Tibial artery (tissue), 4 donors: ENCODE results near the gene RAPGEF4.

ENCODE experiments used
- DNase-seq, 2 donors: peaks; one replicate each; pipeline ENCODE4 v3.0.0-alpha.2; 2019
- H3K27ac ChIP-seq, 2 donors: fragments of 200-600 bp; sonication (generic) in 1 of 2; 1 replicate in 1 of 2; 2 replicates in 1 of 2; pipeline ENCODE4 v1.5.1; 2018 to 2019; ENCODE audit warnings: mild to moderate bottlenecking in 1 of 2
- H3K27me3 ChIP-seq, 2 donors: fragments of 200-600 bp; sonication (generic) in 1 of 2; one replicate each; pipeline versions ENCODE4 v1.5.1 to v1.6.0; 2016 to 2019
- H3K36me3 ChIP-seq, 3 donors: fragments of 200-600 bp; sonication (generic) in 2 of 3; one replicate each; pipeline ENCODE4 v1.5.1; 2016 to 2019; ENCODE audit warnings: mild to moderate bottlenecking in 2 of 3
- H3K4me1 ChIP-seq, 4 donors: fragments of 200-600 bp; sonication (generic) in 2 of 4; 1 replicate in 3 of 4; 2 replicates in 1 of 4; pipeline ENCODE4 v1.5.1; 2016 to 2019
- H3K4me3 ChIP-seq, 2 donors: fragments of 200-600 bp; sonication (generic) in 1 of 2; 1 replicate in 1 of 2; 2 replicates in 1 of 2; pipeline ENCODE4 v1.5.1; 2018 to 2019; ENCODE audit warnings: mild to moderate bottlenecking in 2 of 2
- H3K9me3 ChIP-seq, 3 donors: fragments of 200-600 bp; sonication (generic) in 1 of 3; one replicate each; pipeline ENCODE4 v1.5.1; 2016 to 2019
- CTCF ChIP-seq, 2 experiments: fragments of 200-600 bp in 1 of 2; fragments of 450-650 bp in 1 of 2; IDR thresholded peaks; one replicate each; pipeline ENCODE4 v1.5.1; 2017 to 2019; ENCODE audit warnings: antibody characterized with exemption in 2 of 2, mild to moderate bottlenecking in 1 of 2, moderate library complexity in 1 of 2
- intact Hi-C: fragments of 100-400 bp; cut with DNase I; formaldehyde crosslinking; loops from one replicate; pipeline ENCODE4 v1.15.0; 2023; ENCODE audit warnings: low total_unique reads

RAPGEF4 gene

GRCh38 chr2:172991031-172991430, 255.4 kb downstream of the RAPGEF4 start:
- no peaks in the 10 kb centered on the region for H3K27me3 ChIP-seq
- H3K4me1 ChIP-seq = peaks cover 0 to 16% (median 10%) of the 10 kb centered on the region in 4 donors
- intact Hi-C loops = no loop called here
- no peaks in the 10 kb centered on the region for H3K9me3 ChIP-seq
- no peak overlapping the region for H3K27ac ChIP-seq
- DNase-seq = no peak
- H3K4me3 ChIP-seq = no peak overlapping the region
- H3K36me3 ChIP-seq = no peaks in the 10 kb centered on the region
- TF ChIP-seq CTCF (IDR thresholded peaks at IDR 0.05) = no peak

GRCh38 chr2:172993139-172993538, 257.5 kb downstream of the RAPGEF4 start:
- no peak for TF ChIP-seq CTCF (IDR thresholded peaks at IDR 0.05)
- intact Hi-C loops = no loop called here
- Histone ChIP-seq H3K27ac (no peak overlapping the region), H3K4me1 (peaks cover 0 to 21% (median 10%) of the 10 kb centered on the region in 4 donors), H3K27me3 (no peaks in the 10 kb centered on the region), H3K9me3 (no peaks in the 10 kb centered on the region), H3K4me3 (no peak overlapping the region), H3K36me3 (no peaks in the 10 kb centered on the region)
- DNase-seq = no peak

GRCh38 chr2:172993931-172994717, 258.5 kb downstream of the RAPGEF4 start:
- Histone ChIP-seq H3K27me3 (no peaks in the 10 kb centered on the region), H3K9me3 (no peaks in the 10 kb centered on the region), H3K4me1 (peaks cover 0 to 21% (median 10%) of the 10 kb centered on the region in 4 donors), H3K4me3 (no peak overlapping the region), H3K27ac (no peak overlapping the region), H3K36me3 (no peaks in the 10 kb centered on the region)
- intact Hi-C loops = no loop called here
- no peak for DNase-seq
- no peak for TF ChIP-seq CTCF (IDR thresholded peaks at IDR 0.05)

- intact Hi-C loops = no loop called here
- Histone ChIP-seq H3K4me3 (no peak overlapping the region), H3K9me3 (no peaks in the 10 kb centered on the region), H3K27ac (no peak overlapping the region), H3K36me3 (no peaks in the 10 kb centered on the region), H3K27me3 (no peaks in the 10 kb centered on the region), H3K4me1 (peaks cover 0 to 21% (median 10%) of the 10 kb centered on the region in 4 donors)
- no peak for TF ChIP-seq CTCF (IDR thresholded peaks at IDR 0.05)
- no peak for DNase-seq
These were observed 259.2 kb downstream of the RAPGEF4 start for GRCh38 chr2:172994864-172995263.

GRCh38 chr2:172995323-172996244, 259.9 kb downstream of the RAPGEF4 start:
- intact Hi-C loops = no loop called here
- Histone ChIP-seq H3K27ac (peak overlapping the region in 1 of 2 donors; percentile 10), H3K36me3 (no peaks in the 10 kb centered on the region), H3K4me3 (no peak overlapping the region), H3K9me3 (no peaks in the 10 kb centered on the region), H3K4me1 (peaks cover 0 to 21% (median 10%) of the 10 kb centered on the region in 4 donors), H3K27me3 (no peaks in the 10 kb centered on the region)
- DNase-seq = peak in 1 of 2 donors; percentile 35
- no peak for TF ChIP-seq CTCF (IDR thresholded peaks at IDR 0.05)
